ENCODE data around the gene NFATC2.

- TF ChIP-seq CTCF (IDR thresholded peaks at IDR 0.05), result no peak
- TF ChIP-seq POLR2A (IDR thresholded peaks at IDR 0.05), result peak; percentile 88
Measured at GRCh38 chr20:51562332-51563173, 20.0 kb upstream of the NFATC2 start.
